Measurements from ENCODE around the gene S100A10. TPM values are rescaled to one million over a fixed set of nuclear protein-coding genes. Genes with fewer than 3 reads are reported as not detected.

S100A10 gene
- total RNA-seq, 1 experiment from 2014 or later: 160 TPM

GRCh38 chr1:151970128-151970527, 23.5 kb downstream of the S100A10 start:
- Histone ChIP-seq H2BK15ac (ENCODE audit: low read depth, low read length) (no peak overlapping the region), H3K56ac (ENCODE audit: insufficient read length, low read depth, low read length) (no peak overlapping the region), H4K5ac (ENCODE audit: insufficient read length, low read depth, low read length) (no peak overlapping the region), H4K91ac (ENCODE audit: insufficient read length, low read depth, low read length) (no peak overlapping the region), H2BK120ac (ENCODE audit: low read depth, low read length, poor library complexity, severe bottlenecking) (no peak overlapping the region), H4K20me1 (ENCODE audit: control insufficient read depth, insufficient read depth, insufficient read length) (no peaks in the 10 kb centered on the region), H3K79me1 (ENCODE audit: insufficient read depth, low read depth, low read length, poor library complexity, severe bottlenecking) (no peaks in the 10 kb centered on the region), H2BK20ac (ENCODE audit: low read depth, low read length, poor library complexity, severe bottlenecking) (no peak overlapping the region), H2BK12ac (ENCODE audit: insufficient read length, low read depth, low read length) (no peak overlapping the region), H3K18ac (ENCODE audit: insufficient read length, low read depth, low read length) (no peak overlapping the region), H3K27me3 (ENCODE audit: insufficient read depth, low read length) (no peaks in the 10 kb centered on the region), H3K4me2 (ENCODE audit: insufficient read depth, insufficient read length, low read length) (no peak overlapping the region), H3K9ac (ENCODE audit: extremely low read depth, insufficient read length, low read length) (no peak overlapping the region), H2AK5ac (ENCODE audit: insufficient read length, low read length) (no peak overlapping the region), H2AFZ (ENCODE audit: low read length) (no peak overlapping the region), H3T11ph (ENCODE audit: low read length) (no peak overlapping the region), H4K8ac (replicated peaks; ENCODE audit: insufficient read length, low read depth, low read length) (no peak overlapping the region), H3K79me2 (ENCODE audit: insufficient read depth, low read length) (no peaks in the 10 kb centered on the region), H3K4ac (ENCODE audit: low read depth, low read length) (no peak overlapping the region), H3K14ac (ENCODE audit: insufficient read depth, low read length) (no peak overlapping the region), H3K27ac (ENCODE audit: insufficient read length, low read depth, low read length) (no peak overlapping the region), H3K9me3 (ENCODE audit: control insufficient read depth, low read depth, low read length) (no peaks in the 10 kb centered on the region), H3K4me1 (ENCODE audit: insufficient read depth, low read length) (peaks cover 6% of the 10 kb centered on the region; the same call in 1 of the 2 replicates), H2BK5ac (ENCODE audit: insufficient read length, low read length) (no peak overlapping the region), H3K23ac (ENCODE audit: insufficient read length, low read depth, low read length) (no peak overlapping the region), H3K23me2 (ENCODE audit: insufficient read length, low read depth, low read length, poor library complexity, severe bottlenecking) (no peaks in the 10 kb centered on the region)
- no peak overlapping the region for H3K27ac Mint-ChIP-seq
- no peak for DNase-seq
- no peaks in the 10 kb centered on the region for H3K9me3 Mint-ChIP-seq
- no peaks in the 10 kb centered on the region; the same call in 1 of the 2 replicates for H3K27me3 Mint-ChIP-seq (ENCODE audit: low read depth)
- no CpG with 5 or more reads among the region's 5 CpGs for WGBS (ENCODE audit: extremely low coverage, insufficient read length, low lambda C conversion rate)
- TF ChIP-seq, protein P1, sequence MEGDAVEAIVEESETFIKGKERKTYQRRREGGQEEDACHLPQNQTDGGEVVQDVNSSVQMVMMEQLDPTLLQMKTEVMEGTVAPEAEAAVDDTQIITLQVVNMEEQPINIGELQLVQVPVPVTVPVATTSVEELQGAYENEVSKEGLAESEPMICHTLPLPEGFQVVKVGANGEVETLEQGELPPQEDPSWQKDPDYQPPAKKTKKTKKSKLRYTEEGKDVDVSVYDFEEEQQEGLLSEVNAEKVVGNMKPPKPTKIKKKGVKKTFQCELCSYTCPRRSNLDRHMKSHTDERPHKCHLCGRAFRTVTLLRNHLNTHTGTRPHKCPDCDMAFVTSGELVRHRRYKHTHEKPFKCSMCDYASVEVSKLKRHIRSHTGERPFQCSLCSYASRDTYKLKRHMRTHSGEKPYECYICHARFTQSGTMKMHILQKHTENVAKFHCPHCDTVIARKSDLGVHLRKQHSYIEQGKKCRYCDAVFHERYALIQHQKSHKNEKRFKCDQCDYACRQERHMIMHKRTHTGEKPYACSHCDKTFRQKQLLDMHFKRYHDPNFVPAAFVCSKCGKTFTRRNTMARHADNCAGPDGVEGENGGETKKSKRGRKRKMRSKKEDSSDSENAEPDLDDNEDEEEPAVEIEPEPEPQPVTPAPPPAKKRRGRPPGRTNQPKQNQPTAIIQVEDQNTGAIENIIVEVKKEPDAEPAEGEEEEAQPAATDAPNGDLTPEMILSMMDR (conservative IDR thresholded peaks at IDR 0.05): no peak
- H3K36me3 Mint-ChIP-seq (ENCODE audit: insufficient read depth in 1 of 3, low read depth in 3 of 3): no peaks in the 10 kb centered on the region
- H3K4me3 Mint-ChIP-seq: no peak overlapping the region
- H3K4me1 Mint-ChIP-seq: peaks cover 28 to 31% of the 10 kb centered on the region in 2 experiments

All from H9 (cell line).